Gastroesophageal sphincter (tissue), 3 donors: ENCODE data around the gene ERO1B.

Source experiments
- POLR2AphosphoS5 ChIP-seq: sonication (generic); formaldehyde crosslinking; IDR thresholded peaks from one replicate; pipeline ENCODE4 v1.6.1; 2017; ENCODE audit warnings: antibody characterized with exemption
- TF ChIP-seq, protein P1 (sequence below), 4 experiments: fragments of 200-600 bp in 2 of 4; fragments of 450-650 bp in 2 of 4; sonication (generic) in 1 of 4; IDR thresholded peaks; one replicate each; pipeline ENCODE4 v1.5.1; 2017 to 2019; ENCODE audit warnings: antibody characterized with exemption in 4 of 4, mild to moderate bottlenecking in 2 of 4, moderate library complexity in 2 of 4

DNA sequence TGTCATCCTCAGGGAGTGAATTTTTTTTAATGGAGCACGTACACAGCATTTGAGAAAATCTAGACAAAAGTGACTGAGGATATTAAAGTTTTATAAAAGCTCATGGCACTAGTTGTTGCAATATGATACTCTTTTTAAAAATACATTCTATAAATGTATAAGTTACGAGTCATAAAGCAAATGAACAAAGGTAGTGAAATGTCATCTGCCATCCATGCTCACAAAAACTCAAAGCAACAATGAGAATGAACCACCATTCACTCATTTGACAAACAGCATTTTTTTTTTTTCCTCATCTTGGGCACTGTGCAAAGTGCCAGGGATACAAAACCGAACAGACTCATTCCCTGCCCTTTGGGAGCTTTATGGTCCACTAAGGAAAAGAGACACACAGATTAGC lies 100.7 kb downstream of the ERO1B start:
- TF ChIP-seq, protein P1, sequence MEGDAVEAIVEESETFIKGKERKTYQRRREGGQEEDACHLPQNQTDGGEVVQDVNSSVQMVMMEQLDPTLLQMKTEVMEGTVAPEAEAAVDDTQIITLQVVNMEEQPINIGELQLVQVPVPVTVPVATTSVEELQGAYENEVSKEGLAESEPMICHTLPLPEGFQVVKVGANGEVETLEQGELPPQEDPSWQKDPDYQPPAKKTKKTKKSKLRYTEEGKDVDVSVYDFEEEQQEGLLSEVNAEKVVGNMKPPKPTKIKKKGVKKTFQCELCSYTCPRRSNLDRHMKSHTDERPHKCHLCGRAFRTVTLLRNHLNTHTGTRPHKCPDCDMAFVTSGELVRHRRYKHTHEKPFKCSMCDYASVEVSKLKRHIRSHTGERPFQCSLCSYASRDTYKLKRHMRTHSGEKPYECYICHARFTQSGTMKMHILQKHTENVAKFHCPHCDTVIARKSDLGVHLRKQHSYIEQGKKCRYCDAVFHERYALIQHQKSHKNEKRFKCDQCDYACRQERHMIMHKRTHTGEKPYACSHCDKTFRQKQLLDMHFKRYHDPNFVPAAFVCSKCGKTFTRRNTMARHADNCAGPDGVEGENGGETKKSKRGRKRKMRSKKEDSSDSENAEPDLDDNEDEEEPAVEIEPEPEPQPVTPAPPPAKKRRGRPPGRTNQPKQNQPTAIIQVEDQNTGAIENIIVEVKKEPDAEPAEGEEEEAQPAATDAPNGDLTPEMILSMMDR (IDR thresholded peaks at IDR 0.05), result no peak
- no peak for TF ChIP-seq POLR2AphosphoS5
